Gastroesophageal sphincter (tissue), 4 donors: ENCODE measurements around the gene PIK3C2G. TPM values are rescaled to one million over a fixed set of nuclear protein-coding genes. Genes with fewer than 3 reads are reported as not detected.

Source experiments
- ATAC-seq: fragments of 150-250 bp; one replicate; pipeline ENCODE4 v1.9.1; 2016; ENCODE audit warnings: mild to moderate bottlenecking, moderate library complexity
- H3K27ac ChIP-seq, 4 donors: fragments of 200-600 bp; sonication (generic) in 3 of 4; 1 replicate in 3 of 4; 2 replicates in 1 of 4; pipeline ENCODE4 v1.5.1; 2016 to 2019
- H3K27me3 ChIP-seq: fragments of 200-600 bp; sonication (generic); one replicate; pipeline ENCODE4 v1.5.1; 2019
- H3K36me3 ChIP-seq, 2 donors: fragments of 200-600 bp; sonication (generic); one replicate each; pipeline ENCODE4 v1.5.1; 2019; ENCODE audit warnings: control low read depth in 1 of 2
- H3K4me1 ChIP-seq, 3 donors: fragments of 200-600 bp; sonication (generic); 1 replicate in 2 of 3; 2 replicates in 1 of 3; pipeline ENCODE4 v1.5.1; 2016 to 2019; ENCODE audit warnings: control low read depth in 2 of 3
- H3K4me3 ChIP-seq, 2 donors: fragments of 200-600 bp; sonication (generic); one replicate each; pipeline ENCODE4 v1.5.1; 2019; ENCODE audit warnings: mild to moderate bottlenecking in 1 of 2, moderate library complexity in 1 of 2
- H3K9me3 ChIP-seq, 3 donors: fragments of 200-600 bp; sonication (generic); one replicate each; pipeline ENCODE4 v1.5.1; 2017 to 2019; ENCODE audit warnings: control low read depth in 2 of 3
- EP300 ChIP-seq: sonication (generic); formaldehyde crosslinking; IDR thresholded peaks from one replicate; pipeline ENCODE4 v1.6.1; 2017; ENCODE audit warnings: antibody characterized with exemption, mild to moderate bottlenecking
- POLR2A ChIP-seq, 2 donors: fragments of 450-650 bp; IDR thresholded peaks; one replicate each; pipeline ENCODE4 v1.6.1; 2017; ENCODE audit warnings: antibody characterized with exemption in 2 of 2, mild to moderate bottlenecking in 2 of 2, moderate library complexity in 1 of 2
- POLR2AphosphoS5 ChIP-seq: sonication (generic); formaldehyde crosslinking; IDR thresholded peaks from one replicate; pipeline ENCODE4 v1.6.1; 2017; ENCODE audit warnings: antibody characterized with exemption
- WGBS, 2 donors: methylation state at CpG; one replicate each; pipeline ENCODE4 v1.1.5; 2018; ENCODE audit warnings: low coverage in 1 of 2; 5-methylcytosine and 5-hydroxymethylcytosine counted together
- total RNA-seq, 4 donors: library from RNA; depleted of rRNA; stranded (reverse); fragments of >200 nt; gene quantifications; one replicate each; pipeline ENCODE4 v1.1.0, GENCODE V29; 2016
- TF ChIP-seq, protein P1 (sequence below), 4 experiments: fragments of 200-600 bp in 2 of 4; fragments of 450-650 bp in 2 of 4; sonication (generic) in 1 of 4; IDR thresholded peaks; one replicate each; pipeline ENCODE4 v1.5.1; 2017 to 2019; ENCODE audit warnings: antibody characterized with exemption in 4 of 4, mild to moderate bottlenecking in 2 of 4, moderate library complexity in 2 of 4

The PIK3C2G gene
- total RNA-seq, 4 donors from 2014 or later = 0.40 to 0.79 (median 0.69) TPM; not detected in 1

GRCh38 chr12:18580291-18580690, 319.0 kb downstream of the PIK3C2G start:
- Histone ChIP-seq H3K27me3 (no peaks in the 10 kb centered on the region), H3K4me1 (peaks cover 0 to 16% (median 0%) of the 10 kb centered on the region in 3 donors), H3K9me3 (peaks cover 0 to 16% (median 0%) of the 10 kb centered on the region in 3 donors), H3K36me3 (no peaks in the 10 kb centered on the region), H3K27ac (no peak overlapping the region), H3K4me3 (no peak overlapping the region)
- WGBS, 2 donors = 45 to 48% methylated on average over 3 of the region's 3 CpGs
- no peak for ATAC-seq
- TF ChIP-seq POLR2A (IDR thresholded peaks at IDR 0.05) (no peak), EP300 (no peak), POLR2AphosphoS5 (no peak)
- TF ChIP-seq, protein P1, sequence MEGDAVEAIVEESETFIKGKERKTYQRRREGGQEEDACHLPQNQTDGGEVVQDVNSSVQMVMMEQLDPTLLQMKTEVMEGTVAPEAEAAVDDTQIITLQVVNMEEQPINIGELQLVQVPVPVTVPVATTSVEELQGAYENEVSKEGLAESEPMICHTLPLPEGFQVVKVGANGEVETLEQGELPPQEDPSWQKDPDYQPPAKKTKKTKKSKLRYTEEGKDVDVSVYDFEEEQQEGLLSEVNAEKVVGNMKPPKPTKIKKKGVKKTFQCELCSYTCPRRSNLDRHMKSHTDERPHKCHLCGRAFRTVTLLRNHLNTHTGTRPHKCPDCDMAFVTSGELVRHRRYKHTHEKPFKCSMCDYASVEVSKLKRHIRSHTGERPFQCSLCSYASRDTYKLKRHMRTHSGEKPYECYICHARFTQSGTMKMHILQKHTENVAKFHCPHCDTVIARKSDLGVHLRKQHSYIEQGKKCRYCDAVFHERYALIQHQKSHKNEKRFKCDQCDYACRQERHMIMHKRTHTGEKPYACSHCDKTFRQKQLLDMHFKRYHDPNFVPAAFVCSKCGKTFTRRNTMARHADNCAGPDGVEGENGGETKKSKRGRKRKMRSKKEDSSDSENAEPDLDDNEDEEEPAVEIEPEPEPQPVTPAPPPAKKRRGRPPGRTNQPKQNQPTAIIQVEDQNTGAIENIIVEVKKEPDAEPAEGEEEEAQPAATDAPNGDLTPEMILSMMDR (IDR thresholded peaks at IDR 0.05) = no peak

- WGBS, 2 donors = 17 to 23% methylated on average over 2 of the region's 2 CpGs
- H3K9me3 ChIP-seq = peaks cover 0 to 16% (median 0%) of the 10 kb centered on the region in 3 donors
- H3K4me1 ChIP-seq = peaks cover 0 to 16% (median 0%) of the 10 kb centered on the region in 3 donors
- no peaks in the 10 kb centered on the region for H3K27me3 ChIP-seq
- TF ChIP-seq, protein P1 (IDR thresholded peaks at IDR 0.05) = no peak
- TF ChIP-seq POLR2A (IDR thresholded peaks at IDR 0.05) (no peak), EP300 (no peak), POLR2AphosphoS5 (no peak)
- no peak overlapping the region for H3K4me3 ChIP-seq
- no peak for ATAC-seq
- H3K36me3 ChIP-seq = no peaks in the 10 kb centered on the region
- no peak overlapping the region for H3K27ac ChIP-seq
Observed at GRCh38 chr12:18580706-18581105, 319.4 kb downstream of the PIK3C2G start.

GRCh38 chr12:18581232-18581962, 320.1 kb downstream of the PIK3C2G start:
- no peak overlapping the region for H3K4me3 ChIP-seq
- peaks cover 0 to 16% (median 0%) of the 10 kb centered on the region in 3 donors for H3K4me1 ChIP-seq
- H3K27me3 ChIP-seq = no peaks in the 10 kb centered on the region
- TF ChIP-seq, protein P1 (IDR thresholded peaks at IDR 0.05) = no peak
- TF ChIP-seq POLR2AphosphoS5 (no peak), POLR2A (IDR thresholded peaks at IDR 0.05) (no peak), EP300 (no peak)
- peaks cover 0 to 16% (median 0%) of the 10 kb centered on the region in 3 donors for H3K9me3 ChIP-seq
- 61 to 74% methylated on average over 2 of the region's 2 CpGs for WGBS, 2 donors
- H3K36me3 ChIP-seq = no peaks in the 10 kb centered on the region
- H3K27ac ChIP-seq = no peak overlapping the region
- ATAC-seq = no peak

DNA sequence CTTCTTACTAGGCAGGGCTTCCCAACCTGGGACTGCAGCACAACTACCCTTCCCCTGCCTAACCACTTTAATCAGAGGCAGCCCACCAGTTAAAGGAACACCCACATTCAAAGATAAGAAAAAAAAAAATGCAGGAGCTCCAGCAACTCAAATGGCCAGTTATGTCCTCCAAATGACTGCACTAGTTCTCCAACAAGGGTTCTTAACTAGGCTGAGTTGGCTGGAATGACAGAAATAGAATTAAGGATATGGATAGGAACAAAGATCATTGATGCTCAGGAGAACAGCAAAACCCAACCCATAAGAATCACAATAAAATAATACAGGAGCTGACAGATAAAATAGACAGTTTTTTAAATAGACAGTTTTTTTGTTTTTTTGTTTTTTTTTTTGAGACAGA, 322.3 kb downstream of the PIK3C2G start:
- TF ChIP-seq POLR2A (IDR thresholded peaks at IDR 0.05) = no peak
- no peak for TF ChIP-seq EP300
- TF ChIP-seq, protein P1 (IDR thresholded peaks at IDR 0.05) = no peak
- Histone ChIP-seq H3K4me3 (no peak overlapping the region), H3K9me3 (peaks cover 0 to 19% (median 0%) of the 10 kb centered on the region in 3 donors), H3K36me3 (no peaks in the 10 kb centered on the region), H3K4me1 (peaks cover 0 to 8% (median 0%) of the 10 kb centered on the region in 3 donors), H3K27me3 (no peaks in the 10 kb centered on the region), H3K27ac (no peak overlapping the region)
- no peak for ATAC-seq

GRCh38 chr12:18586581-18586980, 325.3 kb downstream of the PIK3C2G start:
- H3K36me3 ChIP-seq = no peaks in the 10 kb centered on the region
- H3K4me3 ChIP-seq = no peak overlapping the region
- peaks cover 0 to 19% (median 0%) of the 10 kb centered on the region in 3 donors for H3K9me3 ChIP-seq
- TF ChIP-seq POLR2A (IDR thresholded peaks at IDR 0.05) (no peak), POLR2AphosphoS5 (no peak), EP300 (no peak)
- TF ChIP-seq, protein P1 (IDR thresholded peaks at IDR 0.05) = no peak
- no peaks in the 10 kb centered on the region for H3K4me1 ChIP-seq
- no peak overlapping the region for H3K27ac ChIP-seq
- ATAC-seq = no peak
- H3K27me3 ChIP-seq = no peaks in the 10 kb centered on the region
